Body of pancreas (tissue), 4 donors: ENCODE results near the gene FBXO38. TPM values are rescaled to one million over a fixed set of nuclear protein-coding genes. Genes with fewer than 3 reads are reported as not detected.

Source experiments
- ATAC-seq: fragments of 150-250 bp; one replicate; pipeline ENCODE4 v1.9.1; 2016
- DNase-seq, 4 donors: peaks; one replicate each; pipeline ENCODE4 v3.0.0-alpha.2; 2019
- H3K27ac ChIP-seq, 4 donors: fragments of 200-600 bp; sonication (generic); 1 replicate in 3 of 4; 2 replicates in 1 of 4; pipeline versions ENCODE4 v1.5.1 to v1.6.1; 2016 to 2019; ENCODE audit warnings: mild to moderate bottlenecking in 1 of 4, mixed read lengths in 1 of 4, moderate library complexity in 1 of 4
- H3K27me3 ChIP-seq, 2 donors: fragments of 200-600 bp; sonication (generic); one replicate each; pipeline ENCODE4 v1.6.0; 2016; ENCODE audit warnings: mild to moderate bottlenecking in 1 of 2
- H3K36me3 ChIP-seq, 2 donors: fragments of 200-600 bp; sonication (generic); replicated peaks in 1 of 2; 2 replicates each; pipeline ENCODE4 v1.5.1; 2016; ENCODE audit warnings: low read depth in 2 of 2; ENCODE audit not compliant: insufficient read depth in 1 of 2
- H3K4me1 ChIP-seq: fragments of 200-600 bp; sonication (generic); one replicate; pipeline ENCODE4 v1.6.0; 2016
- H3K4me3 ChIP-seq, 2 donors: fragments of 200-600 bp; sonication (generic); 1 replicate in 1 of 2; 2 replicates in 1 of 2; pipeline ENCODE4 v1.5.1; 2016 to 2019
- H3K9me3 ChIP-seq, 3 donors: fragments of 200-600 bp; sonication (generic); 1 replicate in 2 of 3; 2 replicates in 1 of 3; pipeline ENCODE4 v1.5.1; 2016
- POLR2A ChIP-seq, 3 donors: fragments of 450-650 bp; IDR thresholded peaks; one replicate each; pipeline ENCODE4 v1.6.1; 2016; ENCODE audit warnings: antibody characterized with exemption in 3 of 3, mild to moderate bottlenecking in 2 of 3
- WGBS, 2 donors: methylation state at CpG; one replicate each; pipeline ENCODE4 v1.1.5; 2017; 5-methylcytosine and 5-hydroxymethylcytosine counted together
- intact Hi-C: fragments of 100-400 bp; cut with DNase I; formaldehyde crosslinking; loops from one replicate; pipeline ENCODE4 v1.15.1; 2023
- total RNA-seq, 2 donors: library from RNA; depleted of rRNA; stranded (reverse); fragments of >200 nt; gene quantifications; one replicate each; pipeline ENCODE4 v1.1.0, GENCODE V29; 2016
- TF ChIP-seq, protein P1 (sequence below), 7 experiments: fragments of 450-650 bp in 4 of 7; fragments of 200-600 bp in 3 of 7; sonication (generic) in 3 of 7; IDR thresholded peaks; one replicate each; pipeline ENCODE4 v1.5.1; 2016 to 2019; ENCODE audit warnings: antibody characterized with exemption in 7 of 7

Gene FBXO38
- total RNA-seq, 2 donors from 2014 or later = 37.9 to 45.7 TPM

GRCh38 chr5:148458036-148458888 is 74.5 kb downstream of the FBXO38 start:
- Histone ChIP-seq H3K9me3 (no peaks in the 10 kb centered on the region), H3K27me3 (no peaks in the 10 kb centered on the region), H3K4me1 (no peaks in the 10 kb centered on the region), H3K36me3 (no peaks in the 10 kb centered on the region), H3K4me3 (no peak overlapping the region), H3K27ac (no peak overlapping the region)
- ATAC-seq (no peak), DNase-seq (no peak)
- TF ChIP-seq, protein P1, sequence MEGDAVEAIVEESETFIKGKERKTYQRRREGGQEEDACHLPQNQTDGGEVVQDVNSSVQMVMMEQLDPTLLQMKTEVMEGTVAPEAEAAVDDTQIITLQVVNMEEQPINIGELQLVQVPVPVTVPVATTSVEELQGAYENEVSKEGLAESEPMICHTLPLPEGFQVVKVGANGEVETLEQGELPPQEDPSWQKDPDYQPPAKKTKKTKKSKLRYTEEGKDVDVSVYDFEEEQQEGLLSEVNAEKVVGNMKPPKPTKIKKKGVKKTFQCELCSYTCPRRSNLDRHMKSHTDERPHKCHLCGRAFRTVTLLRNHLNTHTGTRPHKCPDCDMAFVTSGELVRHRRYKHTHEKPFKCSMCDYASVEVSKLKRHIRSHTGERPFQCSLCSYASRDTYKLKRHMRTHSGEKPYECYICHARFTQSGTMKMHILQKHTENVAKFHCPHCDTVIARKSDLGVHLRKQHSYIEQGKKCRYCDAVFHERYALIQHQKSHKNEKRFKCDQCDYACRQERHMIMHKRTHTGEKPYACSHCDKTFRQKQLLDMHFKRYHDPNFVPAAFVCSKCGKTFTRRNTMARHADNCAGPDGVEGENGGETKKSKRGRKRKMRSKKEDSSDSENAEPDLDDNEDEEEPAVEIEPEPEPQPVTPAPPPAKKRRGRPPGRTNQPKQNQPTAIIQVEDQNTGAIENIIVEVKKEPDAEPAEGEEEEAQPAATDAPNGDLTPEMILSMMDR (IDR thresholded peaks at IDR 0.05) = no peak
- TF ChIP-seq POLR2A (IDR thresholded peaks at IDR 0.05) = no peak
- intact Hi-C loops = no loop called here
- 80 to 87% methylated on average over 3 of the region's 3 CpGs for WGBS, 2 donors

- no peak overlapping the region for H3K4me3 ChIP-seq
- no peaks in the 10 kb centered on the region for H3K9me3 ChIP-seq
- TF ChIP-seq, protein P1 (IDR thresholded peaks at IDR 0.05) = no peak
- no peak for TF ChIP-seq POLR2A (IDR thresholded peaks at IDR 0.05)
- ATAC-seq = no peak
- no peaks in the 10 kb centered on the region for H3K36me3 ChIP-seq
- intact Hi-C loops = no loop called here
- H3K27ac ChIP-seq = no peak overlapping the region
- no peak for DNase-seq
- H3K27me3 ChIP-seq = no peaks in the 10 kb centered on the region
- no peaks in the 10 kb centered on the region for H3K4me1 ChIP-seq
- 83% methylated on average over 1 of the region's 1 CpG for WGBS, 2 donors
These were observed 75.9 kb downstream of the FBXO38 start for GRCh38 chr5:148459669-148460068.

DNA sequence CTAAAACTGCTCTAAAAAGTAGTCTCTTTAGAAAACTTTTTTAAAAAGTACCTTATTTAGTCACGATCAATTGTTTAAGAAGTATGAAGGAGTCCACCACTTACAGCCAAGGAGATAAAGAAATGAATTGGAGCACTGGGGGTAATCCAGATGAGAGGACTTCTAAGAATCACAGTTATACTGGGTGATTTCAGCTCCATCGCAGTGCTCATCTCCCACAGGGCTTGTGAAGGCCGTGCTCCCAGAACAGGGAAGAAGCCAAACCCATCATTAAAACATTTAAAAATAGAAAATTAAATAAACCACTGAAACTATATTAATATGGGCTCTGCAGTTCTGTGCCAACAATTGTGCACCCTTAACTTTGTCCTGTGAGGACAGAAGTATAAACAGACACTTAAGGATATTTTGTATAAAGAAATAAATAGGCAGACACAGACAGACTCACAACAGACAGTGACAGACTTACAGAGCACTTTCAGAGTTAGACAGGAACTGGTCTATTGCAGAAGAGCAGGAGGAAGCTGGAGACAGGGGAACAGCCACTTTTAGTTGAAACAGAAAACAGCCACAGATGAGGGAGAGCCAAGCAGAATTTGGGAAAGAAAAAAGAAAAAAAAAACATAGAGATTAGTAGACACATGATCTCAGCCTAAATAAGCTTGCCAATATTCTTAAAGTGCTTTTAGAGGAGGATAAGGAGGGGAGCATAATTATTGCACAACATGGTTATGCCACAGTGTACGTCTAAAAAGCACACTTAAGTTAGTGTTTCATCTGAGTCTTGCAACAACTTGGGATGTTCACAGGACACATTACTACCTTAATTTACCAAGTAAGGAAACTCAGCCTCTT is 81.8 kb downstream of the FBXO38 start:
- WGBS, 2 donors = 60 to 69% methylated on average over 4 of the region's 4 CpGs
- no peaks in the 10 kb centered on the region for H3K36me3 ChIP-seq
- TF ChIP-seq POLR2A (IDR thresholded peaks at IDR 0.05) = no peak
- TF ChIP-seq, protein P1 (IDR thresholded peaks at IDR 0.05) = no peak
- no peak for ATAC-seq
- no peak for DNase-seq
- intact Hi-C loops = no loop called here
- H3K4me3 ChIP-seq = no peak overlapping the region
- H3K9me3 ChIP-seq = no peaks in the 10 kb centered on the region
- no peaks in the 10 kb centered on the region for H3K27me3 ChIP-seq
- no peaks in the 10 kb centered on the region for H3K4me1 ChIP-seq
- H3K27ac ChIP-seq = no peak overlapping the region

- no peak overlapping the region for H3K4me3 ChIP-seq
- H3K4me1 ChIP-seq = no peaks in the 10 kb centered on the region
- no peak overlapping the region for H3K27ac ChIP-seq
- DNase-seq (no peak), ATAC-seq (no peak)
- no peaks in the 10 kb centered on the region for H3K9me3 ChIP-seq
- no peaks in the 10 kb centered on the region for H3K27me3 ChIP-seq
- no peak for TF ChIP-seq POLR2A (IDR thresholded peaks at IDR 0.05)
- TF ChIP-seq, protein P1 (IDR thresholded peaks at IDR 0.05) = no peak
- no peaks in the 10 kb centered on the region for H3K36me3 ChIP-seq
- intact Hi-C loops = no loop called here
- 57 to 75% methylated on average over 4 of the region's 4 CpGs for WGBS, 2 donors
These were observed 82.5 kb downstream of the FBXO38 start for GRCh38 chr5:148466236-148466580.
